ENCODE measurements around the gene CAPZA2.
"Not testable (repeated sequence)": the region's sequence is repeated elsewhere in the genome, so short reads cannot be mapped to it uniquely, and the experiment has no call there.

CAPZA2 gene

DNA sequence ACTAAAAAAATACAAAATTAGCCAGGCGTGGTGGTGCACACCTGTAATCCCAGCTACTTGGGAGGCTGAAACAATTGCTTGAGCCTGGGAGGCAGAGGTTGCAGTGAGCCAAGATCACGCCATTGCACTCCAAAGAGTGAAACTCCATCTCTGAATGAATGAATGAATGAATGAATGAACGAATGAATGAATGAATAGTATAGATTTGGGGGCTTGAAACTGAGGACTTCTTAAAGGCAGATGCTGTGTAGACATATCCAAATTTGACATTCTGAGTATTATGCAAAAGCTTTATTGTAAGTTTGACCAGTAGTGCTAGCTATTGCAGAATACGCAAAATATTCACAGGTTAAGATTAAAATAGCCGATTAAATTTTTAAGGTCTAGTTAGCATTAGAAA lies 60.2 kb downstream of the CAPZA2 start:
- no peak for DNase-seq

DNA sequence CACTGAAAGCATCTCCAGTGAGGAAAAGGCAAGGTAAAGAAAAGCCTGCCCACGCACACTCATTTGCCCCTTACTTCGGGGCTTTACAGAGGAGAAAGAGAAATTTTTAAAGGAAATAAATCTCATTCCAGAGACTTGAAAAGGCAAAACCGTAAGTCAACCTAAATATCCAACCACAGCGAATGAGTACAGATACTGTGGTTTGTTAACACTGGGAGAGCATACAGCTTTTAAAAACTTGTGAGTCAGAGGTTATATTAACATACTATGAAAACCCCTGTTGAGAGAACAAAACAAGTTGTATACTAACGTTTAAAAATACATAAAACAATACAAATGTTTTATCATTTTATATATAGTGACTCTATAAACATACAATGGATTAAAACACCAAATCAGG lies 62.4 kb downstream of the CAPZA2 start:
- DNase-seq = no peak

DNA sequence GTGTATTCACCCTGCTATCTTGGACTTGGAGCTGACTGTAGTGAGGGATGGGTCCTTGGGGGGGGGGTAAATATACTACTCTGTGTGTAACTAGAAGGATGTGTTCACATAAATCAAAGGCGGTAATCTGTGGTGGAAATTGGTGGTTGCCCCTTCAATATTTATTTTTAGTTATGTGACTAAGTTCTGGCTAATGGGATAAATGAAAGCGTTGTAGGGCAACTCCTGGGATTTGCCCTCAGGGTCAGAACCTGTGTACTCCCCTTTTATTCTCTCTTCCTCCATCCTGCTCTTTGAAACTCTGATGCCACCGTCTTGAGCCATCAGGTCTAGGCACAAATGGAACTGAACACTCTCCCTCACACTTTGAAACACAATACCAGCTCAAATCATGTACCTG lies 66.6 kb downstream of the CAPZA2 start:
- no peak for DNase-seq

DNA sequence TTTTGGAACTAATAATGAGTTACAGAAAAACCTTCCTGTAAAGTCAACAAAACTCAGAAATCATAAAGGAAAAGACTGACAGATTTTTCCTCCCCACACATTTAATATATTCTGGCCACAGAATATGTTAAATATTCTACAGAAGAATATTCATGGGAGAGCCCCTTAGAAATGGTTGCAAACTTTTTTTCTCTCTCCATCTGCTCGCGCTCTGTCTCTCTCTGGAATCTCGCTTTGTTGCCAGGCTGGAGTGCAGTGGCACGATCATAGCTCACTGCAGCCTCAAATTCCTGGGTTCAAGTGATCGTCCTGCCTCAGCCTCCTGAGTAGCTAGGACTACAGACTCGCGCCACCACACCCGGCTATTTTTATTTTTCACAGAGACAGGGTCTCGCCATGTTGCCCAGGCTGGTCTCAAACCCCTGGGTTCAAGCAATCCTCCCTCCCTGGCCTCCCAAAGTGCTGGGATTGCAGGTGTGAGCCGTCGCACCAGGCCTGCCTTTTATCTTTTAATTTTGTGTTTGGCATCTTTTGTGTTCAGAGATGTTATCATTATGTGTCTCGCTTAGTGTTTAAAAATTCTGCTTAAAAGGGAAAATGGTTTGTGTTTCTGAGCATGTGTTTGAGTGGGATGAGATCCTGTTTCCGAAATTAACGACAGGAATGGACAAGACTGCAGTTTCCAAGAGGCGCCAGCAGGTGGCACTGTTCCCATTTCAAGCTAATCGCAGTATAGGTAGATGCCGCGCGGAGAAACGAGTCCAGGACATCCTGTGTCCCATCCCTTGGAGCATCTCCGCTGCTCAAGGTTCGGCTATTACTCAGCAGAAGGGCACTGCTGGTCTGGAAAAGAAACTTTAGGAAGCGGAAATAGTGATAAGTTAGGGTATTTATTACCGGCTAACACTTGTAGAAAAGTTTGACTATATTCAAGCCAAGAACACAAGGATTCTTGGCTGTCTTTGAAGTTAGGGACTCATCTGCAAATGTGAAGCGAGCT lies 67.8 kb downstream of the CAPZA2 start:
- DNase-seq = peak; percentile 52

DNA sequence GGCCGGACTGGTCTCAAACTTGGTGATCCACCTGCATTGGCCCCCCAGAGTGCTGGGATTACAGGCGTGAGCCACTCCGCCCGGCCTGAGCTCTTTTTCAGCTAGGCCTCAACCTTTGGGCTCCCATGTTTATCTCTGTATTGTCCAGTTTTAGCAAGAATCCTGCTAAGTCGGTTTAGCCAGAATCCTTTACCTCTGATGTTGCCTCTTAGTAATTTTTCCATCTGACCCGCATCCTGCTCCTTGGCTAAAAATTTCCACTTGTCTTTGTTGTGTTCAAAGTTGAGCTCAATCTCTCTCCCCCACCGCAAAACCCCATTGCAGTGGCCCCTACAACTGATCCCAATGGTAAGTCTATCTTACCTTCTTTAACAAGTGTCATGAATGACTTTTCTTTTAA lies 70.2 kb downstream of the CAPZA2 start:
- DNase-seq = no peak

DNA sequence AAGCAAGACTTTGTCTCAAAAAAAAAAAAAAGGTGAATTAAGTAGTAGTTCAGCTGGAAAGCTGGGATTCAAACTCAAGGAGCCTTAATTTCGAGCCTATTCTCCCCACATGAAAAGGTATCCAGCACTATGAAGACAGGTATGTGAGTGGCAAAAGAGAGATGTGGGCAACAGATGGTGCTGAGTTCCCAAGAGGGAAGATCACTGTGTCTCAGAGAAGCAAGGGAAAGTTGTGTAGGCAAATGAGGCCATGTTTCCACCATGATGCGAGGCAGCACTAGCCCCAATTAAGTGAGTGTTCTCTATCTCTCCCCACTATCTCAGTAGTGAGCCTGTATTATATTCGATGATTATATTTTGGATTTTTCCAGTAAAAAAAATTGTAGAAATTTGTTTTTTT lies 71.1 kb downstream of the CAPZA2 start:
- DNase-seq = no peak

DNA sequence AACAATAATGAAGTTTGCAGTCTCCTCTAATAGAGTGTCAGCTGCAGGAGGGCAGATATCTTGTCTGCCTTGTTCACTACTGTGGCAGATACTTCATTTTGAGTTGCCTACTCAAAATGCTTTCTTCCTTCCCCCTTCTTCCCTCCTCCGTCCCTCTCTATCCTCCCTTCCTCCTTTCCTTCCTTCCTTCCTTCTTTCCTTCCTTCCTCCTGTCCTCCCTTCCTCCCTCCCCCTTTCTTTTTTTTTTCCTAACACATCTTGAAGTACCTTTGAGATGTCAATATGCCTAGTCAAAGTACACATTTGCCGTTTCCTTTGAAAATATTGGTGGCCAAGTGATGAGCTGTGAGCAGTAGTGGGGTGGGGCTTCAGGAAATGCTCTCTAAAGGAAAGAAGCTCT lies 72.2 kb downstream of the CAPZA2 start:
- DNase-seq = no peak

DNA sequence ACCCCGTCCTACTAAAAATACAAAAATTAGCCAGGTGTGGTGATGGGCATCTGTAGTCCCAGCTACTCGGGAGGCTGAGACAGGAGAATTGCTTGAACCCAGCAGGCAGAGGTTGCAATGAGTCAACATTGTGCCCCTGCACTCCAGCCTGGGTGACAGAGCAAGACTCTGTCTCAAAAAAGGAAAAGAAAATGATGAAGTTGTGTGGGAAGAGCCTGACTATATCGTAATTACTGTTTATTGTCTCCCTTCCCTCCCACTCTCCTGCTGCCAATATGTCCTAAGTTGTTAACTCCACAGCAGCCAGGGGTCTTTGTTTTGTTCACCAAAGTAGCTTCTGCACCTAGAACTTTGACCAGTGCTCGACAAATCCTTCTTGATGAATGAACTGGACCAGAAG lies 74.5 kb downstream of the CAPZA2 start:
- not testable (repeated sequence) for DNase-seq

DNA sequence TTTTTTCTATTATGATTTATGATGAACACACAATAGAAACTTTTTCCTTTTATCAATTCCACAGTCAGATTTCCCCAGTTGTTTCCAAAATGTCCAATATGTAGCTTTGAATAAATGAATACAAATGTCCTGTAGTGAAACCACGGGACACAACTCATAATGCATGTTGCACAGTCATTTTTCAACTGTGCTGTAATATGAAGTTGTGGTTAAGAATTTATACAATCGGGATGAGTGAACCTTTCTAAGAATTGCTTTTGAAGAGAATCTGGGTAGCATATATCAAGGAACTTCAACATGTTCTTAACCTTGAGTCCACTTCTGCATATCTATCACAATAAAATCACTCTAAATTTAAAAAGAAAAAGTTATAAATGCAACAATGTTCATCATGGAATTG lies 76.3 kb downstream of the CAPZA2 start:
- DNase-seq = no peak

DNA sequence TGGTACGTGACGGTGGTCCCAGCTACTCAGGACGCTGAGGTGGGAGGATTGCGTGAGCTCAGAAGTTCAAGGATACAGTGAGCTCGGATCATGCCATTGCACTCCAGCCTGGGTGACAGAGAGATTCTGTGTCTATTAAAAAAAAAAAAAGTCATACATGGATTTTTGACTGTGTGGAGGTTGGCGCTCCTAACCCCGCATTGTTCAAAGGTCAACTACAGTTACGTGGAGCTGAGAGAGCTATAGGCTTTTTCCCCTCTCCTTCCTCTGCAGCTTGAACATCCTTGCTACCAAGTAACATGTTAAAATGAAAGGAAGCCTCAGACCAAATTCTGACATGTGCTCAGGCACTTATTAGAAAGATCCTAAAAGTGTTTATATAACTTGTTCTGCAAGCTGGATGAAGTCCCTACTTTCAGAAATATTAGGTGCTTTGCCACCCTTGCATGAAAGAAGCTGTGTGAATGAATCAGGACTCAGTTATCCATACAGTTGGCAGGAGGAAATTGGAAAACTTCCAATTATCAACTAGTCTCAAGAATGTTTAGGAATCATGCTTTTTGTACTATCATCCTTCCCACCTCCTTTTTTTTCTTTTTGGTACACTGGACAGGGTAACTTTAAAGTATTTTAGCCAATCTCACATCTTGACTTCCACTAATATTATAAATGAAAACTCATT lies 78.4 kb downstream of the CAPZA2 start:
- no peak for DNase-seq

DNA sequence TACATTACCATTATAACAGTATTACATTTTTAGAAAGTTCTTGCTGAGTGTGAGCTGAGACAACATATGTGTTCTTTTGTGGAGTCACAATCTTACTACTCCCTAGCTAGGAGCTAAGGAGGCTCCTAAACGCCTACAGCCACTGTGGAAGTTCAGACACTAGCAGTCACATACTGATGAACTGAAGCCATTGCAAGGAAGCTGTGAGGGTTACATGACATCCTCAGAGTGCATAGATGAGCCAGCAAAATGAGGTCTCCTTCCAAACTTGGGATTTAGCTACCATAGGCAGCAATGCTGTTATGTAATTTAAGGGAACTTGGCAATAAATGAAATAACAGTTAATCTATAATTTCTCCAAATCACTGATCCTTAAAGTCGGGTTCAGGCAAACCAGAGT lies 80.1 kb downstream of the CAPZA2 start:
- DNase-seq = no peak

DNA sequence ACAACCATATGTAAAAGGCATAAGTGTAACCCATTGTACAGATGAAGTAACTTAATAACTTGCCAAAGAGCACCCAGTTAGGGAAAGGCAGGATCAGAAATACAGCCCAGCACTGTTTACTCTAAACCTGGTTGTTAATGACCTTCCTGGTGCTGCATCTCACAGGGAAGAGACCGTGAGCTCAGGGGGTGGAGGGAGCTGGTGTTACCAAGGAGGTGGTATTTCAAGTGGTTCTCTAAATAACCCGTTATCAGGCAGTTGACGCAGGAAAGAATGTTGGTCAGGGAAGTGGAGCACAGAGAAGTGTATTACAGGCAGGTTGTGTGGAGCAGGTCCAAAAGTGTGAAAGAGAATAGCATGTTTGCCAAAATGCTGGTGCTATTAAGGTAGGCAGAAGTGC lies 86.5 kb downstream of the CAPZA2 start:
- DNase-seq = peak; percentile 21

DNA sequence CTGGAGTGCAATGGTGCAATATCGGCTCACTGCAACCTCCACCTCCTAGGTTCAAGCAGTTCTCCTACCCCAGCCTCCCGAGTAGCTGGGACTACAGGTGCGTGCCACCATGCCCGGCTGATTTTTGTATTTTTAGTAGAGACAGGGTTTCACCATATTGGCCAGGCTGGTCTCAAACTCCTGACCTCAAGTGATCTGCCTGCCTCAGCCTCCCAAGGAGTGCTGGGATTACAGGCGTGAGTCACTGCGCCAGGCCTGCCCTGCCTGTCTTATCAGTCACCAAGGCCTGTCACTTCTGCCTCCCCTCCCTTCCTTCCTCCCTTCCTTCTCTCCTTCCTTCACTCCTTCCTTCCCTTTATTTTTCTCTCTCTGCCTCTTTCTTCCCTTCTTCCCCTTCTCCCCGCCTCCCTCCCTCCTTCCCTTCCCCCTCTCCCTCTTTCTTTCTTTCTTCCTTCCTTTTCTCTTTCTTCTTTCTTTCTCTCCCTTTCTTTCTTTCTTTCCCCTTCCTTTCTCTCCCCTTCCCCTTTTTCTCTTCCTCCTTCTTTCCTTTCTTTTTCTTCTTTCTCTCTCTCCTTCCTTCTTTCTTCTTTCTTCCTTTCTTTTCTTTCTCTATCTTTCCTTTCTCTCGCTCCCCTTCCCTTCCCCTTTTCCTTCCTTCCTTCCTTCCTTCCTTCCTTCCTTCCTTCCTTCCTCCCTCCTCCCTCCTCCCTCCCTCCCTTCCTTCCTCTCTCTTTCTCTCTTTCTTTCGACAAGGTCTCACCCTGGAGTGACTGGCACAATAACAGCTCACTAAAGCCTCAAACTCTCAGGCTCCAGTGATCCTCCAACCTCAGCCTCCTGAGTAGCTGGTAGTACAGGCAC lies 87.8 kb downstream of the CAPZA2 start:
- no peak for DNase-seq

DNA sequence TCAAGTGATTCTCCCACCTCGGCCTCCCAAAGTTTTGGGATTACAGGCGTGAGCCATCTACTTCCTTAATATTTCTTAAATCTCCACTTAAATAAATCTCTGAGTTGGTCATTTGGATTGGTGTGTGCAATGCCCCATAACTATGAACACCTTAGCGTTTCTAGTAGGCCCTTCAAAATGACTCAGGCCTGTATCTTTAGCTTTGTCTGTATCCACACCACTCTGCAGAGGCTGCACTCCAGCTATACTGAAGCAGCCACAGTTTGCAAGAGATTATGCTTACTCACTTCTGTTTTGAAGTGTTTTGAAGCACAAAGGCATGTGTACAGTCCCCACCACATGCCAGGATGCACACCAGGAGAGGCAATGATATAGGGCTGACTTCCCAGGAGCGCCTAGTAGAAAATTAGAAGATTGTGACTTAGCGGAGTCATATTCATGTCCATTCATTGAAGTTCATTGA lies 88.5 kb downstream of the CAPZA2 start:
- DNase-seq = no peak

DNA sequence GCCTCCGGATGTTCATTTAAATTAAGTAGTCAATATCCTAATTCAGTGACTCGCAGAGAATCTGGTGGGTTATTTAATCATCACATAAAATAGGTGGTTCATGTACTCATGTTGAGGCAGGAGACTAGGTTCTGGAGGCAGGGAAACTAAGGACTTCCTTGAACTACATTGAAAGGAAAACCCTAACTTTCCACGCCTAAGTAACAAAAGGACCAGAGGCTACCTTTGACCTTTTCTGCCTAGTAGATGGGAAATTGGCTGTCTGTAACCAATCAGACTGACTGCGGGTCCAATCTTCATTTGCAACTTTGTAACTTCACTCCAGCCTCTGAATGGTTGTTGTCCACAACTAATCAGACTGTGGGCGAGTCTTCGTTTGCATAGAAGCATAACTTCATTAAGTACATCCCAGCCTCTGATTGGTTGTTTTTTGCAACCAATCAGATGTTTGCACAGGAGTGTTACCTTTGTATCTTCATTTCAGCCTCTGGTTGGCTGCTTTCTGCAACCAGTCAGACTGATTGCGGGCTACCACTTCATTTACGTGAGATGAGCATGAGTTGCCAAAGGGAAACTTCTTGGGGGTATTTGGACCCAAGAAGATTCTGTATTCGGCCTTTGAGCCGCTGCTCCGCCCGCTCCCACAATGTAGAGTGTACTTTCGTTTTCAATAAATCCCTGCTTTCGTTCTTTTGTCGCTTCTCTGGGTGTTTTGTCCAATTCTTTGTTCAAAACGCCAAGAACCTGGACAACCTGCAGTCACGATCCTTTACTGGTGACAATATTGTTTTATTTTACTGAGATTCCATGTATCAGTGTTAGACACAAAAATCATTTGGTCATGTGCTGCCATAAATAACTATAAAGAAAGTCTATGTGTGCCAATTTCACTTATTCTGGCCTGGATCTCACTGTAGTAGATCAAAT lies 89.2 kb downstream of the CAPZA2 start:
- DNase-seq = no peak

DNA sequence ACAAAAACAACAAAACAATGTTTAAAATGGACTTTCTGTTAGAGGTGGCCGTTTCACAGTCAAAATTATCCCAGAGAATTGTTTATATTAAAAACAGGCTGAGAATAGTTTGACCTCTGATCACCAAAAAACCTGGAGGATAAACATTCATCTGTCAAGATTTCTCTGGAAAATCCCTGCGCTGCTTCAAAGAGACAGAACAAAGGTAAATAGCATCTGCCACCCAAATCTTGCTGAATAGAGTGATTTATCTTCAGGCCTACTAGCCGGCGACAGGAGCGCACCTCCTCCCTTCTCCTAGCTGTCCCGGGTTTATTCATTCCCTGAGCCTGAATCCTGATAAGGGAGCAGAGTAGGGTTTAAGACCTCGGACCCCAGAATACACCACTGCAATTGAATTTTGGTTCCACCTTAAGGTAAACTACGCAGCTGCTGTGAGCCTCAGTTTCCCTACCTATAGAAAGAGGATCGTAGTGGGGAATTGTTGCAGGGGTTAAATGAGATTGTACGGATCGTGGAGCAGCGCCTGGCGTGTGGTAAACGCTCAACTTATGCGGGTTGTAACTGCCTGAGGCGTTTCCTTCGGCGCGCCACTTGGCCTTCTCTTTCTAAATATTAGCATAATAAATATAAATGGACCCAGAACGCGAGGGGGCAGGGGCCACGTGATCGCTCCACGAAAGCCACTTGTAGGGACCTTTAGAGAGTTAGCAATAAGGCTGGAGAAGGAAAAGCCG lies 90.4 kb downstream of the CAPZA2 start:
- DNase-seq = peak; percentile 49

DNA sequence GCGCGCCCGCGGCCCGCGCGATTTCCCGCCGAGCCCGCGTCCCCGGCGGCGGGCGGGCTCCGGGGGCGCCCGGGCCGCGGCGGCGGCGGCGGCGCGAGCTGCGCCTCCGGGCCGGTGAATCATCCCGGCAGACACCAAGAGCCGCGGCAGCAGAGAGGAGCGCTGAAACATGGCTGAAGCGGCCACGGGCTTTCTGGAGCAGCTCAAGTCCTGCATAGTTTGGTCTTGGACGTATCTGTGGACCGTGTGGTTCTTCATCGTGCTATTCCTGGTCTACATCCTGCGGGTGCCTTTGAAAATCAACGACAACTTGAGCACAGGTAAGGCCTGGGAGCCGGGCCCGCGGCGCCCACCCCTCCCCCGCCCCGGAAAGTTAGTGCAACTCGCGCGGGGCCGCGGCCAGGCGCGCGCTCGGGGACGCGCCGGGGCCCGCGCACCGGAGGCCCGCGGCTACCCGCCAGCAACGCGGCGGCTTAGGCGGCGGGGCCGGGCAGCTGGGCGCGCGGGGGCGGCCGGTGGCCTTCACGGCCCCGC lies 91.1 kb downstream of the CAPZA2 start, which contains the start of gene ST7:
Gene ST7 (plus strand): TSS at position 130 of the 534 bp plus-strand sequence. CDS start 40 bp downstream, at position 170.
- DNase-seq = peak; percentile 52

DNA sequence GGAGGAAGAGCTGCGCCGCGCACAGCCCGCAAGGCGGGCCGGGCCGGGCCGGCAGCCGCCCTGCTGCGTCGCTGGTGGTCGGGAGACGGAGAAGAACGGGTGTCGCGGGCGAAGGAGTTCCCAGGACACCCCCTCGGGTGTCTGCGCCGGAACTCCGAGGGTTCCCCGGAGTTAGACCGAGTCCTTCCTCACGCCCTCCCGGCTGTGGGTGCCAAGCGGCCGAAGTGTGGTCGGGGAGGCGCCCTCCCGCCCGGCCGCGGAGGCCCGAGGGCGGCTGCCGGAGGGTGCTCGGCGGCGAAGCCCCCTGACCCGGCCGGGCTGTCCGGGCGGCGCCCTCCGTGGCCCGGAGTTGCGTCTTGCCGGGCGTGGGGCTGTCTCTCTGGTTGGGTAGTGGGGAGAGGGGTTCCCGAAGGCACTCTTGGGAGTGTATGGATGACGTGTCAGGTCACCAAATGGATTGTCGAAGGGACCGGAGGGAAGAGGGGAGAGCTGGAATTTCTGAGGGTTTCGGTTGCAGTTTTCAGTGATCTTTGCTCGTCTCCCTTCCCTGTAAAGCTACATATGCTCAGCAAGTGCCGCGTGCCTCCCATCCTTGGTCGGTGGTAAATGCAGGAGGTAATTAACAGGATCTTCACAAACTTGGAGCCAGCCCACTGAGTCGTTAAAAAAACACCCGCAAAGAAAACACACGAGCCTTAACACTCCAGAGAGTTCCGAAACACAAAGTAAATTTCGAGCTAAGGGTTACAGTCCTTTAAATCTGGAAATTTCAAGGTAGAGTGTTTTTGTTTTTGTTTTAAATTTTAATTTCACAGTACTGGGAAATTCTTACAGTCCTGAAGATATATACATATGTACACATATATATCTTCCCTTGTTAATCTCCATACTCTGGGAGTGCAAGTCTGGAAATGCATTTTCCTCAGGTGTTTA lies 91.8 kb downstream of the CAPZA2 start:
- DNase-seq = peak; percentile 41

DNA sequence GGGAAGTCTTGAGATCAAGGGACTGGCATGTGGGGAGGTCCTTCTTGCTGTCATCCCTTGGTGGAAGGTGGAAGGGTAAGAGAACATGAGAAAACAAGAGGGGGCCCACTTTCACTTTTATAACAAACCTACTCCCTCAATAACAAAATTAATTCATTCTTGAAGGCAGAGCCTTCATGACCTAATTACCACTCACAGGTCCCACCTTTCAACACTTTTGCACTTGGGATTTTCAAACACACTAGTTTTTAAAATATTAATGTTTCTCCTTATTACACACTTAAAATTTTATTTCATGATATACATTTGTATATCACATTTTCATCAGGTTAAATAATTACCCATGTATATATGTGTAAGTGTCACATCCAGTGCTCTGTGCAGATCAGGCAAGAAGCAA lies 93.0 kb downstream of the CAPZA2 start:
- DNase-seq = no peak
